Smooth muscle cell (in vitro differentiated cells): ENCODE data around the gene SHANK3. TPM values are rescaled to one million over a fixed set of nuclear protein-coding genes. Genes with fewer than 3 reads are reported as not detected.
A peak's percentile ranks its signal among the peaks of the same experiment; 100 is the strongest.

Experiments
- DNase-seq: peaks from one replicate; lab custom pipeline; 2025; ENCODE audit not compliant: unreplicated experiment; lab: John Stamatoyannopoulos, UW
- H2AFZ ChIP-seq: fragments of 200-600 bp; sonication (generic); 2 replicates; pipeline ENCODE4 v1.6.0; 2016; ENCODE audit warnings: antibody characterized with exemption, low read depth, mild to moderate bottlenecking
- H3F3A ChIP-seq: fragments of 200-600 bp; sonication (generic); 2 replicates; pipeline ENCODE4 v1.6.0; 2017; ENCODE audit warnings: antibody characterized with exemption, low read depth
- H3K27ac ChIP-seq: fragments of 200-600 bp; sonication (generic); 2 replicates; pipeline ENCODE4 v1.5.1; 2016; ENCODE audit warnings: low read depth, mild to moderate bottlenecking
- H3K27me3 ChIP-seq: fragments of 200-600 bp; sonication (generic); 2 replicates; pipeline ENCODE4 v1.6.1; 2016; ENCODE audit warnings: low read depth, mild to moderate bottlenecking
- H3K36me3 ChIP-seq: fragments of 200-600 bp; sonication (generic); 2 replicates; pipeline ENCODE4 v1.5.1; 2016; ENCODE audit warnings: low read depth
- H3K4me1 ChIP-seq: fragments of 200-600 bp; sonication (generic); 2 replicates; pipeline ENCODE4 v1.5.1; 2016; ENCODE audit warnings: low read depth
- H3K4me2 ChIP-seq: fragments of 200-600 bp; sonication (generic); 2 replicates; pipeline ENCODE4 v1.6.0; 2016; ENCODE audit warnings: mild to moderate bottlenecking
- H3K4me3 ChIP-seq: fragments of 200-600 bp; sonication (generic); 2 replicates; pipeline ENCODE4 v1.5.1; 2016; ENCODE audit warnings: mild to moderate bottlenecking
- H3K79me2 ChIP-seq: fragments of 200-600 bp; sonication (generic); 2 replicates; pipeline ENCODE4 v1.6.0; 2016; ENCODE audit warnings: low read depth, mild to moderate bottlenecking
- H3K9ac ChIP-seq: fragments of 200-600 bp; sonication (generic); 2 replicates; pipeline ENCODE4 v1.6.0; 2016; ENCODE audit warnings: low read depth
- H3K9me3 ChIP-seq: fragments of 200-600 bp; sonication (generic); replicated peaks from 2 replicates; pipeline ENCODE4 v1.5.1; 2016; ENCODE audit warnings: low read depth
- H4K20me1 ChIP-seq: fragments of 200-600 bp; sonication (generic); 2 replicates; pipeline ENCODE4 v1.6.0; 2016; ENCODE audit warnings: low read depth
- WGBS: methylation state at CpG from one replicate; pipeline ENCODE4 v1.1.7; 2016; ENCODE audit warnings: low lambda C conversion rate; 5-methylcytosine and 5-hydroxymethylcytosine counted together
- polyA plus RNA-seq: library from polyadenylated mRNA; unstranded; fragments of >200 nt; fragmentation: Nextera tagmentation; extraction: Ambion mirVana; gene quantifications from 2 replicates; pipeline ENCODE4 v1.2.1, GENCODE V29; 2016
- total RNA-seq: library from RNA; depleted of rRNA; stranded (reverse); fragments of >200 nt; gene quantifications from 2 replicates; pipeline ENCODE4 v1.2.3, GENCODE V29; 2014
- TF ChIP-seq, protein P1 (sequence below): fragments of 200-600 bp; sonication (generic); IDR thresholded peaks from 2 replicates; pipeline ENCODE4 v1.5.1; 2017; ENCODE audit warnings: borderline replicate concordance, mild to moderate bottlenecking, antibody characterized with exemption; ENCODE audit not compliant: insufficient read depth, poor library complexity, severe bottlenecking

Gene SHANK3
- total and polyA plus RNA-seq, 2 experiments from 2014 or later, result 1.9 to 2.0 TPM

DNA sequence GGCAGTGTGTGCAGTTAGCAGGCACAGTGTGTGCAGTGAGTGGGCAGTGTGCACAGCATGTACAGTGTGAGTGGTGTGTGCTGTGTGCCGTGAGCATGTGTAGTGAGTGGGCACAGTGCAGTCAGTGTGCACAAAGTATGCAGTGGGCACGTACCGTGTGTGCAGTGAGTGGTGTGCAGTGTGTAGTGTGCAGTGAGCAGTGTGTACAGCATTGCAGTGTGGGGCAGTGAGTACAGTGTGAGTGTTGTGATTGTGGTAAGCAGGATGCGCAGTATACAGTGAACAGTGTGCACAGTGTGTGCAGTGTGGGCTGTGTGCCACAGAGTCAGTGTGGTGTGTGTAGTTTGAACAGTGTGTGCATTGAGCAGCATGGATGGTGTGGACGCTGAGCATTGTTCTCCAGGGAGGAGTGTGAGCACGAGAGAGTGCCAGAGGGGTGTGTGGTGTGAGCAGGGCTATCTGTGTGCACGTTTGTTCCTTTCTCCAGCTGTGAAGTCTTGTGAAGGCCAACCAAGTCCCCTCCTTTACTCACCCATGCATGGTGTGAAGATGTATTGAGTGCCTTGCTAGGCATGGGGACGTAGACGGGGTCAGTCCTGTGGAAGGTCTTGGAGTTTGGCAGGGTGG is 3.0 kb downstream of the SHANK3 start:
- Histone ChIP-seq H3K4me1 (peaks cover 7% of the 10 kb centered on the region), H3K27me3 (no peaks in the 10 kb centered on the region), H3K79me2 (no peaks in the 10 kb centered on the region), H3K9me3 (no peaks in the 10 kb centered on the region), H3K9ac (no peak overlapping the region), H2AFZ (no peak overlapping the region), H4K20me1 (no peaks in the 10 kb centered on the region), H3F3A (no peaks in the 10 kb centered on the region), H3K27ac (no peak overlapping the region), H3K4me3 (no peak overlapping the region), H3K36me3 (no peaks in the 10 kb centered on the region), H3K4me2 (peak overlapping the region; percentile 94)
- WGBS, result 84% methylated on average over 9 of the region's 9 CpGs
- TF ChIP-seq, protein P1, sequence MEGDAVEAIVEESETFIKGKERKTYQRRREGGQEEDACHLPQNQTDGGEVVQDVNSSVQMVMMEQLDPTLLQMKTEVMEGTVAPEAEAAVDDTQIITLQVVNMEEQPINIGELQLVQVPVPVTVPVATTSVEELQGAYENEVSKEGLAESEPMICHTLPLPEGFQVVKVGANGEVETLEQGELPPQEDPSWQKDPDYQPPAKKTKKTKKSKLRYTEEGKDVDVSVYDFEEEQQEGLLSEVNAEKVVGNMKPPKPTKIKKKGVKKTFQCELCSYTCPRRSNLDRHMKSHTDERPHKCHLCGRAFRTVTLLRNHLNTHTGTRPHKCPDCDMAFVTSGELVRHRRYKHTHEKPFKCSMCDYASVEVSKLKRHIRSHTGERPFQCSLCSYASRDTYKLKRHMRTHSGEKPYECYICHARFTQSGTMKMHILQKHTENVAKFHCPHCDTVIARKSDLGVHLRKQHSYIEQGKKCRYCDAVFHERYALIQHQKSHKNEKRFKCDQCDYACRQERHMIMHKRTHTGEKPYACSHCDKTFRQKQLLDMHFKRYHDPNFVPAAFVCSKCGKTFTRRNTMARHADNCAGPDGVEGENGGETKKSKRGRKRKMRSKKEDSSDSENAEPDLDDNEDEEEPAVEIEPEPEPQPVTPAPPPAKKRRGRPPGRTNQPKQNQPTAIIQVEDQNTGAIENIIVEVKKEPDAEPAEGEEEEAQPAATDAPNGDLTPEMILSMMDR, result no peak
- no peak for DNase-seq

DNA sequence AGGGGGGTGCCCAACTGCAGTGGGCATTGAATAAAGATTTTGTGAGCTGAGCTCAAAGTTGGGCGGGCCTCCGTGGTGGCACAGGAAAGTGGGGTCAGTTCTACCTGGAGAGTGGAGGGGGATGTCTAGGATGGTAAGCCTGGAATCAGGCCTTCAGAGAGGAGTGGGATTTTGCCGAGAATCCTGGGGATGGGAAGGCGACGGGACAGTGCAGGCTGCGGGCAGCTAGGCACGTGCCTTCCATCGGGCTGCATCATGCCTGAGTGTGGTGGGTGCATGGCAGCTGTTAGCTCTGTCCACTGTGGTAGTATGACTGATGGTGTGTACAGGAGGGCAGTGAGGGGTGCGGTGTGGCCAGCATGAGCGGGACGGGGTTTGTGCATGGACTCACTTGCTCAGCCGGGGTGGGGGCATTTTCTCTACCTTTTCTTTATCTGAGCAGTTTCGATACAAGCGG is 3.6 kb downstream of the SHANK3 start:
- H3K4me3 ChIP-seq, result no peak overlapping the region
- H3K9me3 ChIP-seq, result no peaks in the 10 kb centered on the region
- no peaks in the 10 kb centered on the region for H4K20me1 ChIP-seq
- H3K27ac ChIP-seq, result no peak overlapping the region
- DNase-seq, result no peak
- H3K4me1 ChIP-seq, result peaks cover 7% of the 10 kb centered on the region
- no peaks in the 10 kb centered on the region for H3K36me3 ChIP-seq
- H3K27me3 ChIP-seq, result no peaks in the 10 kb centered on the region
- TF ChIP-seq, protein P1, result no peak
- no peak overlapping the region for H3K4me2 ChIP-seq
- H3K79me2 ChIP-seq, result no peaks in the 10 kb centered on the region
- H2AFZ ChIP-seq, result no peak overlapping the region
- H3K9ac ChIP-seq, result no peak overlapping the region
- H3F3A ChIP-seq, result no peaks in the 10 kb centered on the region
- WGBS, result 95% methylated on average over 9 of the region's 14 CpGs

DNA sequence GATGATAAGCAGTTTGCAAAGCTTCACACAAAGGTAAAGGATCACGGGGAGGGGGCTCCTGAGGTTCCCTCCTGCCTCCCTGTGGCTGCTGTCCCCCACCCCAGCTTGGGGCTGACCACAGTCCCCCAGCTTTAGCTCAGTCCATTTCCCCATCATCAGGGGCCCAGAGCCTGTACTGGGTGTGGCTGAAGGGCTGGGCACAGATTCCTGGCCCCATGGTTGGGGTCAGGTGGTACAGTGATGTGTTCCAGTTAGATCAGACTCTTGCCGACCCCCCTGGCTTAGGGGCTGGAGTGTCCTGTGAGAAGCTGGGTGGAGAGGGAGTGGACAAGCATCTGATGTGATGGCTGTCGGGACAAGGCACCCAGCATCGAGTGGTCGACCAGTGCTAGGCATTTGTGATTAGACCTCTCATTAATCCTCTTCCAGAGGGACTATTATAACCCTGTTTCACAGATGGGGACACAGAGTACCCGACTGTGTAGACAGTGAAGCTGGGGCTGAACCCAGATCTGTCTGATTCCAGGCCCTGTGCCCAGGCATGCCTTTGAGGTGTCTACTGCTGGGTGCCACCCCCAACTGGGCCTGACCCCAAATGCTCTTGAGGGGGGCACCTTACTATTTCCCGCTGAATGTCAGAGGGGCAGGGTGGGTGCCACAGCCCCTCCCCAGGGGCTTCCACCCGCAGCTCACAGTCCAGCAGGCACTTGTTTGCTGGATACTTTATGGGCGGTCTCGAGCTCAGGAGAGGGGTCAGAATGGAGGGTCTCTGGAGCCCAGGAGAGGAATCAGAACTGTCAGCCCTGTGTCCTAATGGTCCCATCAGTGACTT is 4.3 kb downstream of the SHANK3 start:
- WGBS, result 88% methylated on average over 10 of the region's 10 CpGs
- Histone ChIP-seq H3K79me2 (no peaks in the 10 kb centered on the region), H4K20me1 (no peaks in the 10 kb centered on the region), H3K4me1 (peaks cover 7% of the 10 kb centered on the region), H2AFZ (no peak overlapping the region), H3K9me3 (no peaks in the 10 kb centered on the region), H3K36me3 (no peaks in the 10 kb centered on the region), H3K4me2 (no peak overlapping the region), H3K4me3 (no peak overlapping the region), H3K9ac (no peak overlapping the region), H3K27ac (no peak overlapping the region), H3K27me3 (no peaks in the 10 kb centered on the region), H3F3A (no peaks in the 10 kb centered on the region)
- no peak for DNase-seq
- TF ChIP-seq, protein P1, result no peak
